Hematopoietic multipotent progenitor cell treated with erythropoietin and hydrocortisone succinate and interleukin-3 and kit ligand, for 6 days (in vitro differentiated cells): ENCODE measurements around the gene SNX5.

ENCODE experiments used
- DNase-seq: peaks from one replicate; pipeline ENCODE4 v3.0.0-alpha.2; 2015

The SNX5 gene

DNA sequence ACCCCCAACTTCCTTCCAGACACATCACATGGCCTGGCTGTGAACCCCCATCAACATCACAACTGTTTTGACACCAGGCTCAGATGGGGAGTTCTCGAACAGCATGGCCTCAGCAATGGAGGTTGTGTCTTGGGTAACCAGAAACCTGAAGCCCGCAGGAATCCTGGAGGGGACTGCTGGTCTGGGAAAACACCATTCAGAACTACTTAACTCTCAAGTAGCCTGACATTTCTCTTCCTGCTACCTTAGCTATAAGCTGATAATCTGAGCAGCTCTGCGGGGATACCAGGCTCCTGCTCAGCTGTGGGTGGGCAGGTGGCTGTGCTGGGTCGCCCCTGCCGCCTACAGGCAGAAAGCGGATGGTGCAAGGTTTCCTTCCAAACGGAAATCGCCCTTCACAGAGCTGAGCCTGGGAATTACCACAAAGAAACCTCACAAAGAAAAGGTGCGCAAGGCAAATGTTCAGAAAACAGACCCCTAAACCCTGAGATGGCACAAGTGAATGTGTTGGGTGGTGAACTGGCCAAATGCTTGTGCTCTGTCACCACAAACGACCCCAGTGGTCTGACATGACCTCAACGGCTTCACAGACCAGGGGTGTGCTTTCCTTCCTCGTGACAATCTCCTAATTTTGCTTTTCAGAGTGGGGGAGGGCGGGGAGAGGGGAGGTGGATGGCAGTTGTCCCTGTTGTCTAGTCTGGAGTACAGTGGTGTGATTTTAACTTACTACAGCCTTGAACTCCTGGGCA lies 29.5 kb downstream of the SNX5 start:
- DNase-seq, result peak; percentile 89

DNA sequence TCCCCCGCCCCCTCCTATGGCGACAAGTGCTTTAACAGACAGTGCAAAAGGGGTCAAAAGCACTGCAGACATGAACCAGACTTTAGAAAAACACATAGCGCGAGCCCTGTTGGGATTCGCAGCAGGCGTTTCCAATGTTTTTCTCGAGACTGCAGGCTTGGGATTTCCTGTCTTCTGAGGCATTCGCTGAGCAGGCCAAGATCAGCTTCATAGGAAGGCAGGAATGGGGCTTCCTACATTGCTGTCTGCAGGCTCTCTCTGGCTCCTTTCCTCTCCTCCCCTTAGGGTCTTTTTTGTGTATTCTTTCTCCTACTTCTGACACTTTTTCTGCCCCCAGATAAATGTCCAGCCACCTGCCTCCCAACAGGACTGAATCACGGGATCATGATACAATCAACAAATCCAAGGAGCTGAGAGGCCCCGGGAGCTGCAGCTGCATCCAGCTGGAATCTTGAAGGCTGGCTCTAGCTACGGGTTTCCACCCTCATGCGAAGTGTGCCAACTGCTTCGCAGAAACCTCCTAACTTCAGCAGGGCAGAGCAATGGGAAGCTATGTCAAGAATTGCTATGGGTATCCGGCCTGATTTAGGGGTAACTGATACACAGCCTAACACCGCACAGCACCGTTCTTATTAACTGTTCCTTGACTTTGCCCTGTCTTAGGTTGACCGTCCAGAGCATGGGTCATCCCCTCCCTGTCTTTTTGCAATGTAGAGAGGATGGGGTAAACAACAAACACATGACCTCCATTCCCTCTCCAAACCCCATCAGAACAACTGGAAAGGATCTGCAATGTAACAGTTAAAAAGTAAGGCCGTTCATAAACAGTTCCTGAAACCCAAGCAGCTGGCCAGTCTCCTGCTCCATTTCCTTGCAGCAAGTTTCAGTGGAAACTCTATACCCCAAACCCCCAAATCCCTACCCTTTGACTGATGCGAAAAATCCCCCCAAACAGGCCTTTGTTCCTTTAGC lies 31.5 kb downstream of the SNX5 start:
- no peak for DNase-seq

DNA sequence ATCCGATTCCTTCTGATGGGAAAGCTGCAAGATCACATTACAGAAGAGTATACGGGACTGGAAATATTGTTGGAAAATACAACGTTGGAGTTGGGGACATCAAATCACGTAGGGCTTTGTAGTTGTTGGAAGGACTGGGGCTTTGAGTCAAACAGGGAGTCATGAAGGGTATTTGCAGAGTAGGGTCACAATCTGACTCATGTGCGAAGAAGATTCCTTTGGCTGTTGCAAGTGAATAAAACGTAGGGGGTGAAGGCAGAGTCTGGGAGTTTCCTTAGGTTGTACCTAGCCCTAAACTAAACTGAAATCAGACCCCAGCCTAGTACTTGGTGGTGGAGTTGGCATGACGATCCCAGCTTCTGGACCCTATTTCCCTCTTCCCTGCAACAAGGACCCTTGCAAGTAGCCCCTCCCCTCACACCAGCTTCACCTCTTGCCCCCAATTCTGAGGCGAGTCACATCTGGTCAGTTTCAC lies 32.3 kb downstream of the SNX5 start:
- DNase-seq, result no peak

DNA sequence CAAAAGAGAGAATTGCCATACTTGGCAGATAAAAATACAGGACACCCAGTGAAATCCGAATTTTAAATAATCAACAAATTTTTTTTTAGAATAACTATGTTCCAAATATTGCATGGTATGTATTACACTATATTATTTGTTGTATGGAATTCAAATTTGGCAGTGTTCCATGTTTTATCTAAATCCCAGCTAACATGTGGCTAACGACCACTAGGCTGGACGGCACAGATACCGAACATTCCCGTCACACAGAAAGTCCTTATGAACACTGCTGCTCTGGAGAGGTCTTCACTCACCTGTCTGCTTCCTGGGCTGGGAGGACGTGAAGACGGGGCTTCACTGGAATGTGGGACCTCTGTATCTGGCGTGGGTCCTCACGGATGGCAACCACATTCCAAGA lies 32.8 kb downstream of the SNX5 start:
- peak; percentile 51 for DNase-seq

DNA sequence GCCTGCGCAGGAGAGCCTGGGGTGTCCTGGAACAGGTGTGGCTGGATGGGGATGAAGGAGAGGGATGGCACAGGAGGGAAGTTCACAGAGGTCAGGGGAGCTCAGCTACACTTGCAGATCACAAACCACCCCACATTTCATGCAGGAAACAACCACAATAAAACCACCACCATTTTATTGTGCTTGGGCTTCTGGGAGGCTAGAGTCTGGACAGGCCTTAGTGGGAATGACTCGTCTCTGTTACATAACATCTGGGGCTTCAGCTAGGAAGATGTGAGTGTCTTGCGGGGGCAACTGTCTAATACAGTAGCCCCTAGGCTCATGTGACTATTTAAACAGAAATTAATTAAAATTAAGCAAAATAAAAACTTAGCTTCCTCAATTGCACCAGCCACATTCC lies 33.4 kb downstream of the SNX5 start:
- no peak for DNase-seq

DNA sequence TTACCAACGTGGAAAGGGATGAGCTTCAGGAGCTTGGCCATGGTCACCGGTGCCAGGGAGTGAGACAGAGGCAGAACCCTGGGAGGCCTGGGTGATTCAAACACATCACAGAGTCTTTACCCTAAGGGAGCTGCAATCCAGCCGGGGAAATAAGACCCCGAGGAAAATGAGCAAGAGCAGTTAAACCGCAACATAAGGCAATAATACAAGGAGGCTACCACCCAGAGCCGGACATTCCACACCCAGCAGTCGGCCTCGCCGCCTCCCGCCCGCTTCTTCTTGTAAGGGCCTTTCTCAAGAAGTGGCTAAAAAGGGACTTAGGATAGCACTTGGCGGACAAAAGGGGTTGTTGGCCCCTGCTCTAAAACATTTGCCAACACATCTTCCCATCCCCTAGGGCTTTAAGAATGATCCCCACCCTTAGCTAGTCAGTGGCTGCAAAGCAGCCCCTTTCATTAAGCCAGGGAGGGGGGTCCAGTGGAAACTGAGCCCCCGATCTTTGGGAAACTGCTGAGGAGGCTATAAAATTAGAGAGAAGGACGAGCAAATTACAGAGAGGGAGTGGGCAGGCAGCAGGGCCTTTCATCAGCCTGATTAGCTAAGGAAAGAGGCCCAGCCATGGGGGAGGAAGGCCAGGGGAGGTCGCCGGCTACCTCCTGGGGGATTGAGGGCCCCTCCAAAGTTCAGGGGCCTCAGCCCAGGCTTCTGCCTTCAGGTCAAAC lies 34.3 kb downstream of the SNX5 start:
- no peak for DNase-seq

DNA sequence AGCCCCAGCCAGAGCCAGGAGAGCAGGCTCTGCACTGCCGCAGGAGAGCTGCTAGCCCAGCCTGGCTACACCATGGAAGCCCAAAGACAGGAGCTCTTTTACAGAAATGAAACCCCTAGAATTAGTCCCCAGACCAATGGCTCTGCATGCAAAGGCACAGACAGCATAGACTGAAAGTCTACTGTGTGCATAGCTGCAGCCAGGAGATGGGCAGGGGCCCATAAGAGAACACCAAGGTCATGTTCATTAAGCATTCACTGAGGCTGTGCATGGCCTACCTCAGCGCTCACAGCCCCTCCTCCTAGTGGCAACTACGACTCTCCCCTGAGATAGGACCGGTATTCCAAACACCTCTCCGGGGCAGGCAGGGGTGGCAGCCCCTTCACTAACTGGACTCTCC lies 34.9 kb downstream of the SNX5 start:
- no peak for DNase-seq

DNA sequence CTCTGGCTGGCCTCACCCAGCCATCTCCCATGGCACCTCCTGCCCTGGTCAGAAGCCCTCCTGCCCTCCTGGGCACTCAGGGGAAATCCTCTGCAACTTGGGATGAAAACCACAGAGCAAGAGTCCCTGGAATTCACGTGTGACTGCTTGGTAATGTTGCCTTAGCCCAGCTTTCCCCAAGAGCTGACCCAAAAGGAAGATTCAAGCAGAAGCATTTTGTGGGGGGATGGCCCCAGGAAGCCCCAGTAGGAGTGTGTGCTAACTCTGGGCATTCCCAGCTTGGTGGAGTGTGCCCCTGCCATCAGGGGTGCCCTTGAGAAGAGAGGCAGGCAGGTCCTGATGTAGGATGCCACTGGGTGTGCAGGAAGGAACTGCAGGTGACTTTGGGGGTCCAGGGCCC lies 35.5 kb downstream of the SNX5 start:
- DNase-seq, result no peak

DNA sequence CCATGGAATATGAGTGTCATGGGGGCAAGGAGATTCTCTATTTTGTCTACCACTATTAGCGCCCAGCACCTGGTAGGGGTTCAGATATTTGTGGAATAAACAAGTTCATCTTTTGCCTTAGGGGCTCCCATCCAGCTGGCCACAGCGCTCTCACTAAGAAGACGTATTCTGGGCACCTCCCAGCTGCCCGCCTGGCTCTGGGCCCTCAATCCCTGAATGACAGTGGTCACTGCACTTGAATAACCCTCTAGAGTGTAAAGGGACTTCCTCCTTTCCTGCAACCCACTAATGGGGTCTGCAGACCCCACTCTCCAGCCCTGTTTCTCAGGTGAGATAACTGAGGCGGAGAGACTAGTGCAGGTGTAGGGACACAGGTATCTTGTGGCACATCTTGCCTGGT lies 36.2 kb downstream of the SNX5 start:
- DNase-seq, result no peak

DNA sequence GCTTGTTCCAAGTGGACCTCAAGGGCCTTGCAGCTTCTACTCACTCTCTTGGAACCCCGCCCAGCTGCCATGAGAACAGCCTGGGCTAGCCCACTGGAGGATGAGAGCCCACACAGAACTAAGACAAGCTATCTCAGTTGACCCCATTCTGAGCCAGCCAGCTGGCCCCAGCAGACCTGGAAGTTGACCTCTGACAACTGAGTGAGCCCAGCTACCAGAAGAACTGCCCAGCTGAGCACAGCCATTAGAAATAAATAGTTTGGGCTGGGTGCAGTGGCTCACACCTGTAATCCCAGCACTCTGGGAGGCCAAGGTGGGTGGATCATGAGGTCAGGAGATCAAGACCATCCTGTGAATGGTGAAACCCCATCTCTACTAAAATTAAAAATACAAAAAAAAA lies 37.1 kb downstream of the SNX5 start:
- no peak for DNase-seq

DNA sequence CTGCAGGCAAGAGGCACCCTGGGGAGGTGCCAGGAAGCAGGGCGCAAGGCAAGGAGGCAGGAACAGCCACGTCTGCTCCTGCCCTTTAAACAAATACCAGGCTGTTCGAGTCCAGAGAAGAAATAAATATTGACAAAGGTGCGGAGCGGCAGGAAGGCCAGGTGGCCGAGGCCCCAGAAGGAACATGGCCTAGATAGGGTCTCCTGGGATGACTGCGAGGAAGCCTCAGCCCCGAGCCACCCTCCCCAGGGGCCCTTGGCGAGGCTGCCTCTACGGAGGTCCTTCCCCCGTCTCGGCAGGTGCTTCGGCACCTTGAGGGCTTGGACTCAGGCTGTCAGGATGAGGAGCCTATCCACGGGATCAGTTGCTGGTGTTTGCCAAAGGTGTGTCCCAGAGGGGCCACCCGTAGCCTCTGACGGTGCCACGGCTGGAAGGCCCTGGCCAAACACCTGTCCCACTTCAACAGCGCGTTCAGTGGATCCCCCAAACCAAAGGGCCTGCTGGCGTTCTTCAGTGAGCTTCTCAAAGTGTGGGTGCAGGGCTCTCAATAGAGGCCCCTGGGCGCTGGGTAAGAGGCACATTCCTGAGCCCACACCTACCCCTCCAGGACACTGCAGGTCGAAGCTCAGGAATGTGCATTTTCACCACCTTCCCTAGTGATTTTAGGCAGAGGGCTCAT lies 39.8 kb downstream of the SNX5 start:
- no peak for DNase-seq

DNA sequence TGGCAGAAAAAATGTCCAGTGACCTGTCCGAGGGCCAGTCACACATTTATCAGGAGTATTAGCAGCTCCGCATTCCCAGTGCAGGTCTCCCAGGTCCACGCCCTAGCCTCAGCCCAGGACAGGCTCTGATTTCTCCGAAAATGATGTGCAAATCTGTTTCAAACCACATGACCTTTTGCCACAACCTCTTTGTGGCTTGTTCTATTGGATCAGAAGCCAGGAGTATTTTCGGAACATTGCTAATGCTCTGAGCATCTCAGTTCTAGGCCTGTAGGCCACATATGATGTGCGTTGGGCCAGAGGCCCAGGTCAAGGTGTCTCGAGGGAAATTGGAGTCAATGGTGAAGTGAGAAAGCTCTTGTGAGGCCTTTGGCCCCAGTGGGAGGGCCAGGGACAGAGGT lies 40.4 kb downstream of the SNX5 start:
- DNase-seq, result no peak

DNA sequence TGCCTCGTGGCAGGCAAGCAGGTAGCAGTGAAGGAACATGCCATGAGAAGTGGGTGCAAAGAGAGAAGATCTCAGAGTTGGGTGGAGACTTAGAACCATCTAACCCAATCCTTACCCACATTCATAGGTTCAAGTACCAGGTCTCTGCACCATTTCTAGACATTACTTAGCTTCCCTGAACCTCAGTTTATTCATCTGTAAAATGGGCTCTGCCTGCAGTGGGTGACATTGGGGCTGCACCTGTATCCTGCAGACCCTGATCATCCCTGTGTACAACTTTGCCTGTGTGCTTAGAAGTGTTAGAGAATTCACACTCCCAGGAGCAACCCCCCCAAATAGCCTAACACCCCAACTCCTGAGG lies 42.7 kb downstream of the SNX5 start:
- no peak for DNase-seq

DNA sequence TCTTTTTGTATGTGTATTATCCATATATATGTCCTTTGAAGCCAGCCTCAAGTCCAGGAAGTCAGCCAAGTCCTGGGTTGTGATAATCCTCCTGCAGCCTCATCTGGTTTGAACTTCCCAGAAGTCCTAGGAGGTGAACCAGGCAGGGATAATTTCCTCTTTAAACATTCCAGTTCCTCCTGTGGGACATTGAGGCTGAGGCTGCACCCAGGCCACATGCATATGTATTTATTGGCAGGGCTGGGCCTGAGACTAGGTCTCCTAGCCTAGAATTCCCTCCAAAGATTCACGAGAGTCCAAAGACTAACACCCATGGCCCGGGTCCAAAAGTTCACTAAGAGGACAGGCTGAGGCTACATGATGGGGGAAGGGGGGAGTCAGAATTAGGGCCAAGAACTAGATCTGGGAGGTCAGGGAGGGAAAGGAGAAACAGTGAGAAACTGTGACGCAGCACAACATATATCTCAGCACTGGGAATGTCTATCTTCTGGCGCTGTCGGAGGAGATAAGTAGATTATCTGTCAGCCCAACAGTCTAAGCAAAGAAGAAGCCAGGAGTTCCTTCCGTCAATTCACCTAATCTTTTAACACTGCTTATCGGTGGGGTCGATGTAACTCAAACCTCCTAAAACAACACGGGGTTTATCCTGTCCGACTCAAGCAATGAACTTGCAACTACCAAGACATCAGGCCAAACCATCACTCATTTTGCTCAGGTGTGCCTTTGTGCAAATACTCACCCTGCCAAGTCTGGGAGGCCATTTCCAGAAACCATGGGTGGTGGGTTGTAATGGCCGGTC lies 43.3 kb downstream of the SNX5 start:
- peak; percentile 54 for DNase-seq

DNA sequence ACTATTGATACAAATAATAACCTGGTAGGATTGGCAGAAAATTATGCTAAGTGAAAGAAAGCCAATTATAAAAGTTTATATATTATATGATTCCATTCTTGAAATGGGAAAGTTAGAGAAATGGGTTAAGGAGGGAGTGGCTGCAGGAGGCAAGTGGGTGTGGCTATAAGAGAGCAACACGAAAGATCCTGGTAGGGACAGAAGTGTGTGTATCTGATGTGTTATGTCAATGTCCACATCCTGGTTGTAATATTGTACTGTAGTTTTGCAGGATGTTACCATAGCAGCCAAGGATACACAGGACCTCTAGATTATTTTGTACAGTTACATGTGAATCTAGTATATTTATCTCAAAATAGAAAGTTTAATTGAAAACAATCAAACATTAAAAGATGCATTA lies 46.8 kb downstream of the SNX5 start:
- DNase-seq, result peak; percentile 37

DNA sequence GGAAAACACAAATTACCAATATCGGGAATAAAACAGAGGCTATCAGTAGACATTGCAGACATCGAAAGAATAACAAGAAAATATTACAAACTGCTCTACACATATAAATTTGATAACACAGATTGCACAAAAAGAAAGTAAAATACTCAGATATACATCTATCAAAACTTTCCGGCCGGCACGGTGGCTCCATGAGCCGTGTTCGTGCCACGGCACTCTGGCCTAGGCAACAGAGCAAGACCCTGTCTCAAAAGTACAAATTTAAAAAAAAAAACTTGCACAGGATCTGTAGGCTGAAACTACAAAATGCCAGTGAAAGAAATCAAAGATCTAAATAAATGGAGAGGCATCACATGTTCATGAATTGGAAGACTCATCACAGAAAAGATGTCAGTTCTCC lies 49.4 kb downstream of the SNX5 start:
- DNase-seq, result no peak

DNA sequence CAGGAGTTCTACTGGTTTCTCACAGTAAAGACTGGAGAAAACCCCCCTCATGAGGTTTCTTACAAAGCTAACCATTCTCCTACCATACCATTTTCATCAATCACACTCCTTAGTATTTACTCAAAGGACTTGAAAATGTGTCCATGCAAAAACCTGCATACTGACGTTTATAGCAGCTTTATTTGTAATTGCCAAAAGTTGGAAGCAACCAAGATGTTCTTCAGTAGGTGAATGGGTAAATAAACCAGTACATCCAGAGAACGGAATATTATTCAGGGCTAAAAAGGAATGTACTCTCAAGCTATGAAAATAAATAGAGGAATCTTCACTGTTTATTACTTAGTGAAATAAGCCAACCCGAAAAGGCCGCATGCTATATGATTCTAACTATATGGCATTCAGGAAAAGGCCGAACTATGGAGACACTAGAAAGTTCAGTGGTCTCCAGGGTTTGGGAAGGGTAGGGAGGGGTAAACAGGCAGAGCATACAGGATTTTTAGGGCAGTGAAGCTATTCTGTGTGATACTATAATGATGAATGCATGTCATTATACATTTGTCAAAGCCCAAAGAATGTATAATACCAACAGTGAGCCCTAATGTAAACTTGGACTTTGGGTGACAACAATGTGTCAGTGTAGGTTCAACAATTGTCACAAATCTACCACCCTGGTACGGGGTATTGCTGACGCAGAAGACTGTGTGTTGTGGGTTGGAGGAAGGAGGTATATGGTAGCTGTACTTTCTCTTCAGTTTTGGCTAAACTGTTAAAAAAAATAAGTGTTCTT lies 50.6 kb downstream of the SNX5 start:
- no peak for DNase-seq

DNA sequence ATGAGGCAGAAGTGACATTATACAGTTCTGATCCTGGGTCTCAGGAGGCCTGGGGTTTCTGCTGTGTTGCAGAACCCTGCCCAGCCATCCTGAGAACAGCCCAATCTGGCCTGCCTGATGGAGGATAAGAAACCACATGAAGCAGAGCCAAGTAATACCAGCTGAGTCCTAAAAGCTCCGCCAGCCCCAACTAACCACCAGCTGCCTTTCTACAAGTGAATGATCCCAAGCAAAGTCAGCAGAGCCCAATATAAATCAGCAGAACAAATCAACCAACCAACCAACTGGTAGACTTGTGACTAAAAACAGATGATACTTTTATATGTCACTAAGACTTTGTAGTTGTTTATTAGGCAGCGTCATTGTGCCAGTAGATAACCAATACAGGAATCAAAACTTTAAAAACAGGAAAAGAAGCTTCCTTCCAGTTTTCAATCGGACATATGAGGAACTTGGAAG lies 52.1 kb downstream of the SNX5 start:
- DNase-seq, result peak; percentile 80

DNA sequence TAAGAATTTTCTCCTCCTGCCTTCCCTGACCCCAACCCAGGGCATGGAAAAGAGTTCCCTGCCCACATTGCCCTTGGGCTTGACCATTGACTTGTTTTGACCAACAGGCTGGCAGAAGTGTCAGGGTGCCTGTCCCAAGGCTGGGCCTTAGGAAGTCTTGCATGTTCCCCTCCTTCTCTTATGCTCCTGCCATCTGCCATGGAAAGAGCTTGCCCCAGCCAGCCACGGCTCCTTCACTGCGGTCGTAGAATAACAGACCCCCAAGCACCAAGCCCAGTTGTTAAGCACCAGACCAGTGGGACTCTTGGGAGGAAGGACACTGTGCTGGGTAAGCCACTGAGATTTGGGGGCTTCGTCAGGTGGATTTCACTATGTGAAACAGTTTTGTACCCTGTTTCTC lies 53.6 kb downstream of the SNX5 start:
- DNase-seq, result no peak

DNA sequence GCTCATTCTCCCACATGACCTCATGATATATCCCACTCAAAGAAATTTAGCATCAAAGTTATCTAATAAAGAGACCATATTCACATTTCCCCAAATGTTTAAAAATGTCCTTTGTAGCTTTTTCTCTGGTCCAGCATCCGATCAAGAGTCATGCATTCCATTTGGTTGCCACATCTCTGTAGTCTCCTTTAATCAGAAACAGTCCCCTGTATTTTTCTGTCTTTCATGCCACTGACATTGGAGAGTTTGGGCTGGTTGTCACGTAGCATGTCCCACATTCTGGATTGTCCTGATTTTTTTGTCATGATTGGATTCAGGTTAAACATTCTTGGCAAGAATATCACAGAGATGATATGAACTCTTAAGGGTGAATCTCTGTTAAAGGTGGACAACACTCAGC lies 55.7 kb downstream of the SNX5 start:
- DNase-seq, result no peak

DNA sequence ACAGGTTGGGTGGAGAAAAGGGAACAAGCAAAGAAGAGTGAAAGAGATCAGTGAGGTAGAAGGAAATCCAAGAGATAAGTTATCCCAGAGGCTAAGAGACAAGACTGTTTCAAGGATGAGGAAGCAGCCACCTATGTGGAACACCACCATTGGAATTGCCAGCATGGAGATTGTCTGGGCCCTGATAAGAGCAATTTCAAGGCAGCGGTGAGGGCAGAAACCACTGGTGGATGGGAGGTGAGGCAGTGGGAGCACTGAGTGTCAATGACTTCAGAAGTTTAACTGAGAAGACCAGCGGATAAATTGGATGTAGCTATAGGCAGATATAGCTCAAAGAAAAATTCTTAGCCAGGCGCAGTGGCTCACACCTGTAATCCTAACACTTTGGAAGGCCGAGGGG lies 56.7 kb downstream of the SNX5 start:
- DNase-seq, result no peak
